GM12891 (cell line): ENCODE measurements around the gene NRXN3.

Source experiments
- DNase-seq: peaks from one replicate; pipeline ENCODE4 v3.0.0; 2011; ENCODE audit warnings: low spot score; ENCODE audit not compliant: insufficient read length
- FAIRE-seq: peaks from 2 replicates; lab custom pipeline; 2011; peaks lifted over from hg19 to GRCh38; lab: Jason Lieb, UNC
- PAX5 ChIP-seq: IDR thresholded peaks from 2 replicates; pipeline ENCODE4 v1.6.1; 2011; ENCODE audit warnings: low read length, moderate library complexity, mild to moderate bottlenecking; ENCODE audit not compliant: insufficient read depth, severe bottlenecking
- POLR2A ChIP-seq: IDR thresholded peaks from 2 replicates; pipeline ENCODE4 v1.6.1; 2011; ENCODE audit warnings: low read depth, low read length, control low read depth
- POLR2AphosphoS5 ChIP-seq: IDR thresholded peaks from 2 replicates; pipeline ENCODE4 v1.6.1; 2011; ENCODE audit warnings: low read depth, low read length, control low read depth
- POU2F2 ChIP-seq: IDR thresholded peaks from 2 replicates; pipeline ENCODE4 v1.6.1; 2011; ENCODE audit warnings: low read depth, mild to moderate bottlenecking, control low read depth, low read length, moderate library complexity
- SPI1 ChIP-seq: IDR thresholded peaks from 2 replicates; pipeline ENCODE4 v1.6.1; 2011; ENCODE audit warnings: low read depth, low read length, control low read depth
- TAF1 ChIP-seq: IDR thresholded peaks from 2 replicates; pipeline ENCODE4 v1.6.1; 2011; ENCODE audit warnings: low read depth, low read length, control low read depth

Gene NRXN3

GRCh38 chr14:78747813-78748212, 577.6 kb downstream of the NRXN3 start:
- no peak for TF ChIP-seq POLR2A
- TF ChIP-seq SPI1, result no peak
- no peak for TF ChIP-seq POU2F2
- no peak for TF ChIP-seq PAX5
- no peak for TF ChIP-seq TAF1
- no peak for TF ChIP-seq POLR2AphosphoS5
- no peak for FAIRE-seq
- no peak for DNase-seq

- FAIRE-seq (no peak), DNase-seq (no peak)
- TF ChIP-seq PAX5 (no peak), TAF1 (no peak), POU2F2 (no peak), SPI1 (no peak), POLR2AphosphoS5 (no peak), POLR2A (no peak)
These were observed 582.5 kb downstream of the NRXN3 start for GRCh38 chr14:78752518-78753188.

DNA sequence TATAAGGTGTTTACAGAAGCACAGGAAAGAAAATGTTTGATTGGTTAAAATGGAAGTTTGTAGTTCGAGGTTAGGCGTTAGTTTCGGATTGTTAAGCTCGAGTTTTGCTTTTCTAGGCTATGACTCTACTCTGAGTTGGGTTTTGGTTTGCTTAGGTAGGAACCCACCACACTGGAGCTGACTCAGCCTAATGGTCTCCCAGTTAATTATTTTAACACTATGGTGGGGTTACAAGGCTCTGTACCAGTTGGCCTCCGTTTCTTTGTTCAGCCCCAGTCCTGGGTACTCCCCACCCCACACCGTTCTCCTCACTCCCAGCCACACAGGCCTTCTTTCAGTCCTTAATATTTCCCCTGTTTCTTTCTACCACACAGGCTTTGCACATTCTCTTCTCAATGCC, 583.9 kb downstream of the NRXN3 start:
- no peak for DNase-seq
- no peak for FAIRE-seq
- TF ChIP-seq POU2F2 (no peak), PAX5 (no peak), POLR2AphosphoS5 (no peak), SPI1 (no peak), TAF1 (no peak)

GRCh38 chr14:78758333-78758732, 588.2 kb downstream of the NRXN3 start:
- TF ChIP-seq TAF1, result no peak
- no peak for TF ChIP-seq POLR2AphosphoS5
- TF ChIP-seq SPI1, result no peak
- TF ChIP-seq PAX5, result no peak
- no peak for TF ChIP-seq POLR2A
- TF ChIP-seq POU2F2, result no peak
- FAIRE-seq (no peak), DNase-seq (peak; percentile 14)

- DNase-seq (no peak), FAIRE-seq (no peak)
- TF ChIP-seq POLR2A, result no peak
- no peak for TF ChIP-seq POU2F2
- no peak for TF ChIP-seq SPI1
- no peak for TF ChIP-seq PAX5
- TF ChIP-seq TAF1, result no peak
- TF ChIP-seq POLR2AphosphoS5, result no peak
These were observed 592.2 kb downstream of the NRXN3 start for GRCh38 chr14:78762331-78762730.

DNA sequence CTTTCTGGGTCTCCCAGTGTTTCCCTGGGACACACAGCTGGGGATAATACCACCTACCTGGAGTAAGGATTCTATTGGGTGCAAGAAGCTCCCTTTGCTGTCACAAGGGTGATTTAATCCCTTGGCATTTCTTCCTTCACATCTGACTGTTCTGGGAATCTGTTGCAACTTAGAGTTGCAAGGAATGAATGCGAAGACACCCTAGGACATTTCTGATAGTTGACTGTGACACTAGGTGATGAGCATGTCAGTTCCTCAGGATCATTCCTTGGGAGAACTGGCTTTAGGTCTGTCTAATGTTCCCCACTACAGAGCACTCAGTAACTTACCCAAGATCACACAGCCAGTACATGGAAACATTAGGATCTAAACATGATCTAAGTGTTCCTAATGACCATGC, 593.6 kb downstream of the NRXN3 start:
- no peak for TF ChIP-seq TAF1
- FAIRE-seq, result no peak
- DNase-seq, result no peak

DNA sequence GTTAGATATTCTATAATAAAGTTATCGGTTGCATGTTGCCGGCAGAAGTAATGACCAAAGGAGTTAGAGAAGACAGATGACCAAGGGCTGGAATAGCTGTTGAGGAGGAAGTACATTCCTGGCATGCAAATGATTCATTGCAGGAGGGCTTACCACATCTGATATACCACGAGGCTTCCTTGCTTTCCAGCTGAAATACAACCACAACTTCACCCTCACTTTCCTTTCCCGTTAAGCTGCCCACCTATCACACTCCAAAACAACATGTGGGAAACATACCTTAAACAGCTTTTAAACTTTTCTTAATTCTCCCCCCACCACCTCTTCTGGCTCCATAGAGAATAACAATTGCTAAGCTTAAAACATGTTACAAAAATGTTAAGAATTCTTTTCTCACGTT, 594.1 kb downstream of the NRXN3 start:
- no peak for DNase-seq
- FAIRE-seq, result no peak
- TF ChIP-seq POLR2A (no peak), PAX5 (no peak), TAF1 (no peak), SPI1 (no peak), POU2F2 (no peak), POLR2AphosphoS5 (no peak)

DNA sequence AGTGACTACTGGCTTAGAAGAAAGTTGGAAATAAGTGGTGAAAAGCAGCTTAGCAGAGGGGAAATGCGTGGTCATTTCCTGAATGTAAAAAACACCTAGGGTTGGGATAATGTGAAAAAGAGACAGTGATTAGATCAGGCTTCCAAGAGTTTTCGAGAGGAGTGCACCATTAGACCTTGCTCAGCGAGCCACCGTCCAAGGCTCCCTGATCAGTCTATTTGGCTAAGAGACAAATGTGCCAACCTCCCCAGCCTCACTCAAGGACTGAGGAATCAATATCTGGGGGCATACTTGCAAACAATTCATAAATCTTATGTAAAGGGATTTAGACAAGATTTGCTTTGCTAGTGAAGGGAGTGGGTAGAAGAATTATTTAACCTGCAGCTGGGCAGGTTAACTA, 594.5 kb downstream of the NRXN3 start:
- TF ChIP-seq POLR2AphosphoS5 (no peak), POU2F2 (no peak), TAF1 (no peak), PAX5 (no peak), SPI1 (no peak), POLR2A (no peak)
- FAIRE-seq (no peak), DNase-seq (no peak)

GRCh38 chr14:78767436-78767835, 597.3 kb downstream of the NRXN3 start:
- DNase-seq (no peak), FAIRE-seq (no peak)
- TF ChIP-seq PAX5, result no peak
- no peak for TF ChIP-seq POLR2A
- TF ChIP-seq POLR2AphosphoS5, result no peak
- no peak for TF ChIP-seq POU2F2
- TF ChIP-seq SPI1, result no peak
- TF ChIP-seq TAF1, result no peak

DNA sequence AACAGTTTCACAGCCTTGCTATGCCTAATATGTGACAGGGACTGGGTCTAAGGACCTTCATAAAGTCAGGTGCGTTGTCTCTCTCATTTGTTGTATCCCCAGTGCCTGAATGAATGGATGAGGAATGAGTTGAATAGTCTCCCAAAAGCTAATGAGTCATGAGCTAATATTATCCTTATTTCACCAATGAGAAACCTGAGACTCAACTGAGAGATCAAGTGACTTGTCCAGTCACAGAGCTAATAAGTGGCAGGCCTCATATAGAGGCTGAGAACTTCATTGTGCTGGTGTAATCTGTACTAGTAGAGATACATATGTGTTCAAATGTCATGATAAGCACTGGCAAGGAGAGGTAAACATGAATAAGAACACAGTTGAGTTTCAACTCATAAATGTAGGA, 612.4 kb downstream of the NRXN3 start:
- FAIRE-seq (no peak), DNase-seq (no peak)
- no peak for TF ChIP-seq SPI1
- no peak for TF ChIP-seq TAF1
- no peak for TF ChIP-seq POLR2AphosphoS5
